Smooth muscle cell (in vitro differentiated cells): ENCODE measurements around the gene DNMT3B. TPM values are rescaled to one million over a fixed set of nuclear protein-coding genes. Genes with fewer than 3 reads are reported as not detected.

ENCODE experiments used
- DNase-seq: peaks from one replicate; lab custom pipeline; 2025; ENCODE audit not compliant: unreplicated experiment; lab: John Stamatoyannopoulos, UW
- H2AFZ ChIP-seq: fragments of 200-600 bp; sonication (generic); 2 replicates; pipeline ENCODE4 v1.6.0; 2016; ENCODE audit warnings: antibody characterized with exemption, low read depth, mild to moderate bottlenecking
- H3F3A ChIP-seq: fragments of 200-600 bp; sonication (generic); 2 replicates; pipeline ENCODE4 v1.6.0; 2017; ENCODE audit warnings: antibody characterized with exemption, low read depth
- H3K27ac ChIP-seq: fragments of 200-600 bp; sonication (generic); 2 replicates; pipeline ENCODE4 v1.5.1; 2016; ENCODE audit warnings: low read depth, mild to moderate bottlenecking
- H3K27me3 ChIP-seq: fragments of 200-600 bp; sonication (generic); 2 replicates; pipeline ENCODE4 v1.6.1; 2016; ENCODE audit warnings: low read depth, mild to moderate bottlenecking
- H3K36me3 ChIP-seq: fragments of 200-600 bp; sonication (generic); 2 replicates; pipeline ENCODE4 v1.5.1; 2016; ENCODE audit warnings: low read depth
- H3K4me1 ChIP-seq: fragments of 200-600 bp; sonication (generic); 2 replicates; pipeline ENCODE4 v1.5.1; 2016; ENCODE audit warnings: low read depth
- H3K4me2 ChIP-seq: fragments of 200-600 bp; sonication (generic); 2 replicates; pipeline ENCODE4 v1.6.0; 2016; ENCODE audit warnings: mild to moderate bottlenecking
- H3K4me3 ChIP-seq: fragments of 200-600 bp; sonication (generic); 2 replicates; pipeline ENCODE4 v1.5.1; 2016; ENCODE audit warnings: mild to moderate bottlenecking
- H3K79me2 ChIP-seq: fragments of 200-600 bp; sonication (generic); 2 replicates; pipeline ENCODE4 v1.6.0; 2016; ENCODE audit warnings: low read depth, mild to moderate bottlenecking
- H3K9ac ChIP-seq: fragments of 200-600 bp; sonication (generic); 2 replicates; pipeline ENCODE4 v1.6.0; 2016; ENCODE audit warnings: low read depth
- H3K9me3 ChIP-seq: fragments of 200-600 bp; sonication (generic); replicated peaks from 2 replicates; pipeline ENCODE4 v1.5.1; 2016; ENCODE audit warnings: low read depth
- H4K20me1 ChIP-seq: fragments of 200-600 bp; sonication (generic); 2 replicates; pipeline ENCODE4 v1.6.0; 2016; ENCODE audit warnings: low read depth
- CTCF ChIP-seq: fragments of 200-600 bp; sonication (generic); IDR thresholded peaks from 2 replicates; pipeline ENCODE4 v1.5.1; 2017; ENCODE audit warnings: borderline replicate concordance, mild to moderate bottlenecking, antibody characterized with exemption; ENCODE audit not compliant: insufficient read depth, poor library complexity, severe bottlenecking
- WGBS: methylation state at CpG from one replicate; pipeline ENCODE4 v1.1.7; 2016; ENCODE audit warnings: low lambda C conversion rate; 5-methylcytosine and 5-hydroxymethylcytosine counted together
- polyA plus RNA-seq: library from polyadenylated mRNA; unstranded; fragments of >200 nt; fragmentation: Nextera tagmentation; extraction: Ambion mirVana; gene quantifications from 2 replicates; pipeline ENCODE4 v1.2.1, GENCODE V29; 2016
- total RNA-seq: library from RNA; depleted of rRNA; stranded (reverse); fragments of >200 nt; gene quantifications from 2 replicates; pipeline ENCODE4 v1.2.3, GENCODE V29; 2014

Gene DNMT3B
- total and polyA plus RNA-seq, 2 experiments from 2014 or later: 0.79 to 2.9 TPM

GRCh38 chr20:32831982-32832381 lies 69.8 kb downstream of the DNMT3B start:
- Histone ChIP-seq H3K9me3 (no peaks in the 10 kb centered on the region), H3K79me2 (peaks cover 100% of the 10 kb centered on the region), H2AFZ (no peak overlapping the region), H4K20me1 (peaks cover 100% of the 10 kb centered on the region), H3K36me3 (peaks cover 25% of the 10 kb centered on the region), H3K9ac (no peak overlapping the region), H3F3A (no peaks in the 10 kb centered on the region), H3K4me3 (no peak overlapping the region), H3K27ac (no peak overlapping the region), H3K4me1 (no peaks in the 10 kb centered on the region), H3K4me2 (no peak overlapping the region), H3K27me3 (no peaks in the 10 kb centered on the region)
- WGBS: 79% methylated on average over 5 of the region's 5 CpGs
- TF ChIP-seq CTCF: no peak
- DNase-seq: no peak

GRCh38 chr20:32832664-32833063 lies 70.5 kb downstream of the DNMT3B start:
- peaks cover 98% of the 10 kb centered on the region for H4K20me1 ChIP-seq
- peaks cover 22% of the 10 kb centered on the region for H3K36me3 ChIP-seq
- H3F3A ChIP-seq: no peaks in the 10 kb centered on the region
- no peaks in the 10 kb centered on the region for H3K9me3 ChIP-seq
- WGBS: 95% methylated on average over 11 of the region's 11 CpGs
- H3K4me3 ChIP-seq: no peak overlapping the region
- no peak for DNase-seq
- TF ChIP-seq CTCF: no peak
- no peak overlapping the region for H3K27ac ChIP-seq
- peaks cover 97% of the 10 kb centered on the region for H3K79me2 ChIP-seq
- no peak overlapping the region for H2AFZ ChIP-seq
- H3K4me1 ChIP-seq: no peaks in the 10 kb centered on the region
- no peak overlapping the region for H3K9ac ChIP-seq
- H3K27me3 ChIP-seq: no peaks in the 10 kb centered on the region
- no peak overlapping the region for H3K4me2 ChIP-seq

DNA sequence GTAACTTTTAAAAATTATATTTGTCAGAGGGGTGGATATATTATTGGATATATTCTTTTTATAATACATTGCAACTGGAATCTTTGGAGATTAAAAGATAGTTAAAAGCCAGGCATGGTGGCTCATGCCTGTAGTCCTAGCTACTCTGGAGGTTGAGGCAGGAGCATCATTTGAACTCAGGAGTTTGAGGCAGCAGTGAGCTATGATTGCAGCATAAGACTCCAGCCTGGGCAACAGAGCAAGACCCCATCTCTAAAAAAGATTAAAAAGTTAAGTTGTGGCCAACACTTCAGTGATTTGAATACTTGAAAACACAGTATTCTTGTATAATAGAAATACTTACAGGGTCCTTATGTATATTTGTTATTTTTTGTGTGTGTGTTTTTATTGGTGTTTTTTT lies 72.8 kb downstream of the DNMT3B start:
- no peak overlapping the region for H3K4me3 ChIP-seq
- no peak overlapping the region for H2AFZ ChIP-seq
- H3K27ac ChIP-seq: no peak overlapping the region
- H3K9ac ChIP-seq: no peak overlapping the region
- H3K36me3 ChIP-seq: peaks cover 35% of the 10 kb centered on the region
- no peaks in the 10 kb centered on the region for H3F3A ChIP-seq
- no peaks in the 10 kb centered on the region for H3K4me1 ChIP-seq
- H3K4me2 ChIP-seq: no peak overlapping the region
- no peak for DNase-seq
- peaks cover 98% of the 10 kb centered on the region for H4K20me1 ChIP-seq
- peaks cover 97% of the 10 kb centered on the region for H3K79me2 ChIP-seq
- no peaks in the 10 kb centered on the region for H3K9me3 ChIP-seq
- no peaks in the 10 kb centered on the region for H3K27me3 ChIP-seq
- TF ChIP-seq CTCF: no peak

DNA sequence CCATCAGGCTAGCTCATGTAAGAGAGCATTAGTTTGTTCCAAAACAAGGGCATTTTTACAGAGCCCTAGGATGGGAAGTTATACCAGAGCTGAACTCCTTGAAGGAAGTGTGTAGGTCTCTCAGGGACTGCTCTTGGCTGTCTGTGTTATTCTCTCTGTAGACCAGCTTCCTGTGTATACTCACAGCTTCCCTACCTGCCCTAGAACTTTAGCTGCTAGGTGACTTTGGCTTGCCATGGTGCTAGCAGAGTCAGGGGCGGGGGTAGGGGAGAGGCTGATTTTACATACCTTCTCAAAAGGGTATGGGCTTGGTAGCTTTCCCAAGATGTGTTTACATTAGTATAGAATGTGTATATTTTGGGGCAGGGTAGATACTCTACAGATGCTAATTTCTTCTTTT lies 75.0 kb downstream of the DNMT3B start:
- no peak for TF ChIP-seq CTCF
- no peak overlapping the region for H3K4me3 ChIP-seq
- 100% methylated on average over 1 of the region's 1 CpG for WGBS
- H3K4me1 ChIP-seq: no peaks in the 10 kb centered on the region
- peaks cover 97% of the 10 kb centered on the region for H4K20me1 ChIP-seq
- no peak overlapping the region for H2AFZ ChIP-seq
- H3F3A ChIP-seq: no peaks in the 10 kb centered on the region
- no peak overlapping the region for H3K9ac ChIP-seq
- DNase-seq: no peak
- peaks cover 37% of the 10 kb centered on the region for H3K36me3 ChIP-seq
- H3K27ac ChIP-seq: no peak overlapping the region
- no peak overlapping the region for H3K4me2 ChIP-seq
- H3K79me2 ChIP-seq: peaks cover 95% of the 10 kb centered on the region
- no peaks in the 10 kb centered on the region for H3K9me3 ChIP-seq
- H3K27me3 ChIP-seq: no peaks in the 10 kb centered on the region
